HCT116 (cell line): ENCODE measurements around the gene DDX1. TPM values are rescaled to one million over a fixed set of nuclear protein-coding genes. Genes with fewer than 3 reads are reported as not detected.

Experiments used
- ATAC-seq: fragments of 200-7000 bp; cut with Tn5 transposase; 2 replicates; pipeline ENCODE4 v1.9.1; 2020; ENCODE audit warnings: mild to moderate bottlenecking, moderate library complexity
- BruUV-seq: library from RNA; stranded (reverse); fragments of 400-500 nt; replicated peaks from 2 replicates; lab custom pipeline; 2021; lab: Mats Ljungman, UMichigan
- CTCF ChIA-PET: fragments of 300-600 bp; sonication (Branson Sonifier 250); formaldehyde crosslinking; loops from one replicate; lab custom pipeline; 2021; ENCODE audit warnings: antibody characterized with exemption; lab: Charles Lee
- POLR2A ChIA-PET: fragments of 300-600, 350-600 bp; sonication (Branson Sonifier 250); formaldehyde crosslinking; loops from one replicate; lab custom pipeline; 2021; ENCODE audit warnings: antibody characterized with exemption; lab: Charles Lee
- RAD21 ChIA-PET, 2 experiments: fragments of 300-600 bp; sonication (Branson Sonifier 250); formaldehyde crosslinking; loops; one replicate each; lab custom pipeline; 2023; ENCODE audit warnings: low total read pairs in 2 of 2; ENCODE audit not compliant: uncharacterized antibody in 2 of 2, unreplicated experiment in 2 of 2, low non-redundant PET in 1 of 2; lab: Charles Lee
- DNase-seq: peaks from one replicate; pipeline ENCODE4 v3.0.0-alpha.2; 2010; ENCODE audit warnings: low read depth, low spot score
- H2AFZ ChIP-seq: fragments of 200-600 bp; shearing (Covaris generic), sonication (generic); 2 replicates; pipeline ENCODE4 v1.6.1; 2017; ENCODE audit warnings: low read depth, mixed run types, mixed read lengths, antibody characterized with exemption, low read length; ENCODE audit not compliant: poor library complexity, severe bottlenecking
- H3K27ac ChIP-seq: 2 replicates; pipeline ENCODE4 v1.5.1; 2012; ENCODE audit warnings: low read depth, low read length
- H3K27me3 ChIP-seq: fragments of 200-600 bp; sonication (generic); 2 replicates; pipeline ENCODE4 v1.6.1; 2016; ENCODE audit warnings: mixed run types, low read length, mixed read lengths; ENCODE audit not compliant: insufficient read depth
- H3K36me3 ChIP-seq, 2 experiments: fragments of 200-500 bp in 1 of 2; fragments of 200-600 bp in 1 of 2; sonication (Bioruptor generic) in 1 of 2; sonication (generic) in 1 of 2; 2 replicates each; pipeline versions ENCODE4 v1.5.1 to v1.6.1; 2014 to 2016; ENCODE audit warnings: low read length in 2 of 2, inconsistent platforms in 1 of 2, mixed read lengths in 1 of 2, mixed run types in 1 of 2; ENCODE audit not compliant: insufficient read depth in 2 of 2, control insufficient read depth in 1 of 2
- H3K4me1 ChIP-seq, 2 experiments: fragments of 200-600 bp in 1 of 2; sonication (generic) in 1 of 2; 2 replicates each; pipeline versions ENCODE4 v1.5.1 to v1.6.1; 2012 to 2017; ENCODE audit warnings: low read length in 2 of 2, inconsistent platforms in 1 of 2, mild to moderate bottlenecking in 1 of 2, mixed read lengths in 1 of 2, mixed run types in 1 of 2, moderate library complexity in 1 of 2; ENCODE audit not compliant: insufficient read depth in 2 of 2, control insufficient read depth in 1 of 2
- H3K4me2 ChIP-seq: fragments of 200-600 bp; sonication (generic); 2 replicates; pipeline ENCODE4 v1.6.1; 2017; ENCODE audit warnings: mixed run types, low read length, mixed read lengths
- H3K4me3 ChIP-seq, 2 experiments: fragments of 200-600 bp in 1 of 2; sonication (generic) in 1 of 2; replicated peaks in 1 of 2; 2 replicates each; pipeline ENCODE4 v1.5.1; 2011 to 2016; ENCODE audit warnings: low read length in 2 of 2, control low read depth in 1 of 2, low read depth in 1 of 2, mild to moderate bottlenecking in 1 of 2, mixed read lengths in 1 of 2, mixed run types in 1 of 2
- H3K79me2 ChIP-seq: fragments of 200-600 bp; sonication (generic); 2 replicates; pipeline ENCODE4 v1.6.1; 2017; ENCODE audit warnings: mild to moderate bottlenecking, mixed run types, low read length, moderate library complexity, mixed read lengths; ENCODE audit not compliant: insufficient read depth
- H3K9ac ChIP-seq: fragments of 200-600 bp; sonication (generic); 2 replicates; pipeline ENCODE4 v1.6.1; 2016; ENCODE audit warnings: low read length, mixed read lengths
- H3K9me2 ChIP-seq: fragments of 200-600 bp; sonication (generic), shearing (Covaris generic); 2 replicates; pipeline ENCODE4 v1.6.1; 2017; ENCODE audit warnings: mixed run types, mild to moderate bottlenecking, moderate library complexity; ENCODE audit not compliant: insufficient read depth
- H3K9me3 ChIP-seq, 2 experiments: fragments of 200-500 bp in 1 of 2; fragments of 200-600 bp in 1 of 2; sonication (Bioruptor generic) in 1 of 2; sonication (generic) in 1 of 2; 2 replicates each; pipeline ENCODE4 v1.6.1; 2014 to 2017; ENCODE audit warnings: low read length in 2 of 2, mixed read lengths in 2 of 2, inconsistent platforms in 1 of 2, low read depth in 1 of 2, mild to moderate bottlenecking in 1 of 2, mixed run types in 1 of 2, moderate library complexity in 1 of 2; ENCODE audit not compliant: control insufficient read depth in 1 of 2, insufficient read depth in 1 of 2
- H4K20me1 ChIP-seq: fragments of 200-600 bp; sonication (generic), shearing (Covaris generic); 2 replicates; pipeline ENCODE4 v1.6.1; 2017; ENCODE audit warnings: mixed run types, mild to moderate bottlenecking, moderate library complexity; ENCODE audit not compliant: insufficient read depth
- CBX3 ChIP-seq: IDR thresholded peaks from 2 replicates; pipeline ENCODE4 v1.6.1; 2012; ENCODE audit warnings: low read depth
- CEBPB ChIP-seq: IDR thresholded peaks from 2 replicates; pipeline ENCODE4 v1.6.1; 2012; ENCODE audit warnings: low read depth
- ELF1 ChIP-seq: IDR thresholded peaks from 2 replicates; pipeline ENCODE4 v1.6.1; 2012; ENCODE audit warnings: low read depth, borderline replicate concordance
- EZH2phosphoT487 ChIP-seq: fragments of 200-600 bp; IDR thresholded peaks from 2 replicates; pipeline ENCODE4 v1.6.1; 2018; ENCODE audit warnings: antibody characterized with exemption, borderline replicate concordance
- JUND ChIP-seq: IDR thresholded peaks from 2 replicates; pipeline ENCODE4 v1.6.1; 2012
- POLR2A ChIP-seq: IDR thresholded peaks from 2 replicates; pipeline ENCODE4 v1.7.0; 2011; ENCODE audit warnings: borderline replicate concordance; ENCODE audit not compliant: insufficient read depth, insufficient read length; ENCODE audit errors: extremely low read depth
- POLR2AphosphoS5 ChIP-seq: IDR thresholded peaks from 2 replicates; pipeline ENCODE4 v1.6.1; 2011; ENCODE audit warnings: mild to moderate bottlenecking, low read depth, low read length, moderate library complexity
- RAD21 ChIP-seq: IDR thresholded peaks from 2 replicates; pipeline ENCODE4 v1.6.1; 2012; ENCODE audit warnings: low read depth, mild to moderate bottlenecking
- SP1 ChIP-seq: IDR thresholded peaks from 2 replicates; pipeline ENCODE4 v1.6.1; 2012; ENCODE audit warnings: low read depth
- SRF ChIP-seq: IDR thresholded peaks from 2 replicates; pipeline ENCODE4 v1.6.1; 2012; ENCODE audit warnings: low read depth
- TCF7L2 ChIP-seq: IDR thresholded peaks from 2 replicates; pipeline ENCODE4 v1.7.0; 2011; ENCODE audit warnings: borderline replicate concordance, inconsistent platforms; ENCODE audit not compliant: insufficient read depth, insufficient read length; ENCODE audit errors: extremely low read depth
- ZNF274 ChIP-seq: fragments of 200-500 bp; sonication (Bioruptor generic); IDR thresholded peaks from 2 replicates; pipeline ENCODE4 v1.6.1; 2014; ENCODE audit warnings: mild to moderate bottlenecking, low read depth, low read length, inconsistent platforms
- intact Hi-C: fragments of 100-400 bp; cut with micrococcal nuclease; formaldehyde crosslinking; loops from 2 replicates; pipeline ENCODE4 v1.10.0; 2022
- total RNA-seq: library from RNA; stranded (reverse); gene quantifications from one replicate; pipeline ENCODE4 v1.2.1, GENCODE V29; 2021; ENCODE audit not compliant: unreplicated experiment
- TF ChIP-seq, protein P1 (sequence below), 3 experiments: fragments of 200-600 bp in 1 of 3; sonication (generic) in 1 of 3; IDR thresholded peaks in 2 of 3; conservative IDR thresholded peaks in 1 of 3; 2 replicates each; pipeline ENCODE4 v1.5.1; 2012 to 2017; ENCODE audit warnings: low read depth in 2 of 3, low read length in 2 of 3, antibody characterized with exemption in 1 of 3, borderline replicate concordance in 1 of 3, control low read depth in 1 of 3, mild to moderate bottlenecking in 1 of 3, mixed read lengths in 1 of 3, mixed run types in 1 of 3, moderate library complexity in 1 of 3; ENCODE audit not compliant: insufficient read depth in 1 of 3
- TF ChIP-seq, protein P2 (sequence below): IDR thresholded peaks from 2 replicates; pipeline ENCODE4 v1.6.1; 2012

Gene DDX1
- total RNA-seq, 1 experiment from 2014 or later = 117 TPM

DNA sequence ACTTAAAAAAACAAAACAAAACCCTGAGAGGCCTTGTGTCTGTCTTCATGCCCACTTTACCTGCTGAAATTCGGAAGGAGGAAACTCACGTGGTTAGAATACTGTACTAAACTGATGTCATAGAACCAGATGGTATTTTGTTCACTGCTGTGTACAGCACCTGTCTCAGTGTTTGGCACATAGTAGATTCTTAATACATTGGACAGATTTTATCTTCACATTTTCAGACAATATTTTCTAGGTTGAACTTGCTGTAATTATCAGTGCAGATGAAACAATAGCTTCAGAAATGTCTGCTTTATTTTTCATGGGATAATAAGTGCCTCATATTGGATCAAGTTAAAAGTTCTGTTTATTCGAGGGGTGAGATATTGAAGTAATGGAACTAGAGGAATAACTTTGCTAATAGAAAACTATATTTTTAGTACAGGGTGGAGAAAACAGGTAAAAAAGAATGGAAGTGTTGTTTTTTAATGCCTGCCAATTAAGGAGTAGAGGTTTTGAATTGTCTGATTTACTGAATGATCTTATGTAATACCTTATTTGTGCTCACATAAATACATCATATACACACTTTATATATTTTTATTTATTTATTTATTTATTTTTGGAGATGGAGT is 23.7 kb downstream of the DDX1 start (continued):
- TF ChIP-seq, protein P1, sequence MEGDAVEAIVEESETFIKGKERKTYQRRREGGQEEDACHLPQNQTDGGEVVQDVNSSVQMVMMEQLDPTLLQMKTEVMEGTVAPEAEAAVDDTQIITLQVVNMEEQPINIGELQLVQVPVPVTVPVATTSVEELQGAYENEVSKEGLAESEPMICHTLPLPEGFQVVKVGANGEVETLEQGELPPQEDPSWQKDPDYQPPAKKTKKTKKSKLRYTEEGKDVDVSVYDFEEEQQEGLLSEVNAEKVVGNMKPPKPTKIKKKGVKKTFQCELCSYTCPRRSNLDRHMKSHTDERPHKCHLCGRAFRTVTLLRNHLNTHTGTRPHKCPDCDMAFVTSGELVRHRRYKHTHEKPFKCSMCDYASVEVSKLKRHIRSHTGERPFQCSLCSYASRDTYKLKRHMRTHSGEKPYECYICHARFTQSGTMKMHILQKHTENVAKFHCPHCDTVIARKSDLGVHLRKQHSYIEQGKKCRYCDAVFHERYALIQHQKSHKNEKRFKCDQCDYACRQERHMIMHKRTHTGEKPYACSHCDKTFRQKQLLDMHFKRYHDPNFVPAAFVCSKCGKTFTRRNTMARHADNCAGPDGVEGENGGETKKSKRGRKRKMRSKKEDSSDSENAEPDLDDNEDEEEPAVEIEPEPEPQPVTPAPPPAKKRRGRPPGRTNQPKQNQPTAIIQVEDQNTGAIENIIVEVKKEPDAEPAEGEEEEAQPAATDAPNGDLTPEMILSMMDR (IDR thresholded peaks at IDR 0.05 in 2 of 3, conservative IDR thresholded peaks at IDR 0.05 in 1 of 3; ENCODE audit: borderline replicate concordance in 1 of 3, insufficient read depth in 1 of 3, low read depth in 2 of 3, low read length in 2 of 3) = no peak
- no peak for TF ChIP-seq RAD21
- no peak for TF ChIP-seq CEBPB
- TF ChIP-seq ELF1 = no peak
- TF ChIP-seq CBX3 = no peak
- no peak for TF ChIP-seq SP1
- no peak for TF ChIP-seq JUND
- TF ChIP-seq ZNF274 = no peak

DNA sequence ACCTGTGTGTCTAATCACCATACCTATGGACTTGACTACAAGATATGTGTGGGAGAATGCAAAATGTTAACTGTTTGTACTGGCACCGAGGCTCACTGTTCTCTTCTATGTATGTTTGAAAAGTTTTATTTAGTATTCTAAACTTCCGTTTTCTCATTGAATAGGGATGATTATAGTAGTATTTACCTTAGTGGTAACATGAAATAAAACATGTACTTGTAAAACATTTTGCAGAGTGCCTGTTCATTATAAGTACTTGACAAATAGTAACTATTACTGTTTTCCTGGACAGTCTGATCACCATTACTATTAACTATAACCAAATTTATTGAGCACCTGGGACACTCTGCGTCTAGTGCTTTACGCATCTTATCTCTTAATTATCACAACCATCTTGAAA is 24.8 kb downstream of the DDX1 start:
- Histone ChIP-seq H2AFZ (no peak overlapping the region), H3K36me3 (peaks cover 32 to 33% of the 10 kb centered on the region in 2 experiments), H3K9ac (no peak overlapping the region), H3K4me2 (no peak overlapping the region), H3K9me3 (no peaks in the 10 kb centered on the region), H4K20me1 (no peaks in the 10 kb centered on the region; the same call in 1 of the 2 replicates), H3K27ac (no peak overlapping the region), H3K9me2 (no peaks in the 10 kb centered on the region), H3K27me3 (no peaks in the 10 kb centered on the region), H3K4me1 (no peaks in the 10 kb centered on the region), H3K4me3 (no peak overlapping the region), H3K79me2 (no peaks in the 10 kb centered on the region)
- ChIA-PET CTCF (no interaction called here), POLR2A (no interaction called here), RAD21 (no interaction called here)
- no TSS peak for BruUV-seq
- ATAC-seq (no peak), DNase-seq (no peak)
- TF ChIP-seq SP1 (no peak), TCF7L2 (no peak), SRF (no peak), POLR2A (no peak), JUND (no peak), ELF1 (no peak), EZH2phosphoT487 (no peak), CEBPB (no peak), POLR2AphosphoS5 (no peak)
- TF ChIP-seq, protein P2, sequence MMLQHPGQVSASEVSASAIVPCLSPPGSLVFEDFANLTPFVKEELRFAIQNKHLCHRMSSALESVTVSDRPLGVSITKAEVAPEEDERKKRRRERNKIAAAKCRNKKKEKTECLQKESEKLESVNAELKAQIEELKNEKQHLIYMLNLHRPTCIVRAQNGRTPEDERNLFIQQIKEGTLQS = no peak
- TF ChIP-seq, protein P1 (IDR thresholded peaks at IDR 0.05 in 2 of 3, conservative IDR thresholded peaks at IDR 0.05 in 1 of 3; ENCODE audit: borderline replicate concordance in 1 of 3, insufficient read depth in 1 of 3, low read depth in 2 of 3, low read length in 2 of 3) = no peak
- intact Hi-C loops = no loop called here
